HL-60 (cell line): ENCODE data around the gene VTA1.
"Not testable (repeated sequence)": the region's sequence is repeated elsewhere in the genome, so short reads cannot be mapped to it uniquely, and the experiment has no call there.

Experiments used
- DNase-seq, 2 experiments: peaks; one replicate each; pipeline ENCODE4 v3.0.0-alpha.2; 2010 to 2020; ENCODE audit warnings: low read depth in 1 of 2, low spot score in 1 of 2
- H3K27ac ChIP-seq: fragments of 250-450 bp; sonication (Bioruptor Pico); replicated peaks from 2 replicates; pipeline ENCODE4 v1.5.1; 2020; ENCODE audit warnings: mild to moderate bottlenecking, moderate library complexity
- H3K27me3 ChIP-seq: fragments of 250-450 bp; sonication (Bioruptor Pico); 2 replicates; pipeline ENCODE4 v1.5.1; 2021; ENCODE audit warnings: mild to moderate bottlenecking, moderate library complexity; ENCODE audit not compliant: insufficient read depth, poor library complexity, severe bottlenecking
- H3K4me3 ChIP-seq: replicated peaks from 2 replicates; pipeline ENCODE4 v1.5.1; 2011; ENCODE audit warnings: mild to moderate bottlenecking, control low read depth, low read length; ENCODE audit not compliant: insufficient read depth
- GABPA ChIP-seq: IDR thresholded peaks from 2 replicates; pipeline ENCODE4 v1.6.1; 2012; ENCODE audit warnings: low read depth
- POLR2AphosphoS5 ChIP-seq: IDR thresholded peaks from 2 replicates; pipeline ENCODE4 v1.6.1; 2012; ENCODE audit warnings: low read depth
- REST ChIP-seq: IDR thresholded peaks from 2 replicates; pipeline ENCODE4 v1.6.1; 2012; ENCODE audit warnings: low read depth; ENCODE audit not compliant: insufficient replicate concordance
- SPI1 ChIP-seq: IDR thresholded peaks from 2 replicates; pipeline ENCODE4 v1.6.1; 2012; ENCODE audit warnings: low read depth, mild to moderate bottlenecking, borderline replicate concordance
- long read RNA-seq: library from polyadenylated mRNA; unstranded; transcript quantifications from one replicate; pipeline ENCODE4 v2.0.0, GENCODE V29; 2020
- TF ChIP-seq, protein P1 (sequence below): IDR thresholded peaks from one replicate; pipeline ENCODE4 v1.5.1; 2011; ENCODE audit warnings: low read length, control low read depth, inconsistent platforms; ENCODE audit not compliant: insufficient read depth

VTA1 gene, protein sequence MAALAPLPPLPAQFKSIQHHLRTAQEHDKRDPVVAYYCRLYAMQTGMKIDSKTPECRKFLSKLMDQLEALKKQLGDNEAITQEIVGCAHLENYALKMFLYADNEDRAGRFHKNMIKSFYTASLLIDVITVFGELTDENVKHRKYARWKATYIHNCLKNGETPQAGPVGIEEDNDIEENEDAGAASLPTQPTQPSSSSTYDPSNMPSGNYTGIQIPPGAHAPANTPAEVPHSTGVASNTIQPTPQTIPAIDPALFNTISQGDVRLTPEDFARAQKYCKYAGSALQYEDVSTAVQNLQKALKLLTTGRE
- long read RNA-seq, full-length matches to known transcripts, result 275 of 306 reads
- long read RNA-seq, partial matches to known transcripts, result 23 of 306 reads
- long read RNA-seq, other reads (novel, unspliced or antisense), result 8 of 306 reads

- peak within 1 kb of the TSS; percentile 64 for H3K27ac ChIP-seq
- TF ChIP-seq REST (peak; percentile 38), POLR2AphosphoS5 (peak; percentile 92), GABPA (peak; percentile 90), SPI1 (peak; percentile 94)
- TF ChIP-seq, protein P1, sequence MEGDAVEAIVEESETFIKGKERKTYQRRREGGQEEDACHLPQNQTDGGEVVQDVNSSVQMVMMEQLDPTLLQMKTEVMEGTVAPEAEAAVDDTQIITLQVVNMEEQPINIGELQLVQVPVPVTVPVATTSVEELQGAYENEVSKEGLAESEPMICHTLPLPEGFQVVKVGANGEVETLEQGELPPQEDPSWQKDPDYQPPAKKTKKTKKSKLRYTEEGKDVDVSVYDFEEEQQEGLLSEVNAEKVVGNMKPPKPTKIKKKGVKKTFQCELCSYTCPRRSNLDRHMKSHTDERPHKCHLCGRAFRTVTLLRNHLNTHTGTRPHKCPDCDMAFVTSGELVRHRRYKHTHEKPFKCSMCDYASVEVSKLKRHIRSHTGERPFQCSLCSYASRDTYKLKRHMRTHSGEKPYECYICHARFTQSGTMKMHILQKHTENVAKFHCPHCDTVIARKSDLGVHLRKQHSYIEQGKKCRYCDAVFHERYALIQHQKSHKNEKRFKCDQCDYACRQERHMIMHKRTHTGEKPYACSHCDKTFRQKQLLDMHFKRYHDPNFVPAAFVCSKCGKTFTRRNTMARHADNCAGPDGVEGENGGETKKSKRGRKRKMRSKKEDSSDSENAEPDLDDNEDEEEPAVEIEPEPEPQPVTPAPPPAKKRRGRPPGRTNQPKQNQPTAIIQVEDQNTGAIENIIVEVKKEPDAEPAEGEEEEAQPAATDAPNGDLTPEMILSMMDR, result peak; percentile 56
- peak; percentile 97 to 99 for DNase-seq
These were observed at the start of gene VTA1, which contains the start of gene NMBR for GRCh38 chr6:142146828-142147662. VTA1 (plus strand) TSS chr6:142147263; CDS start chr6:142147288, 25 bp downstream. NMBR (minus strand) TSS chr6:142147122; CDS start chr6:142088658, 58,464 bp downstream.

DNA sequence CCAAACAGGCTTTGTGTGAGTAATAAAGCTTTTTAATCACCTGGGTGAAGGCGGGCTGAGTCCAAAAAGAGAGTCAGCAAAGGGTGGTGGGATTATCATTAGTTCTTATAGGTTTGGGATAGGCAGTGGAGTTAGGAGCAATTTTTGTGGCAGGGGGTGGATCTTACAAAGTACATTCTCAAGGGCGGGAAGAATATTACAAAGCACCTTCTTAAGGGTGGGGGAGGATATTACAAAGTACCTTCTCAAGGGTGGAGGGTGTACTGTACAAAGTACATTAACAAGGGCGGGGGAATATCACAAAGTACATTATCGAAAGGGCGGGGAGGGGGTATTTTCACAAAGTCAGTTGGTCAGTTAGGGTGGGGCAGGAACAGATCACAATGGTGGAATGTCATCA, 42.2 kb upstream of the VTA1 start:
- H3K27me3 ChIP-seq, H3K4me3 ChIP-seq, DNase-seq, H3K27ac ChIP-seq: not testable (repeated sequence)

More at GRCh38 chr6:142146828-142147662, at the start of gene VTA1, which contains the start of gene NMBR:
- Histone ChIP-seq H3K4me3 (peak within 1 kb of the TSS; percentile 97), H3K27me3 (no peaks in the 10 kb centered on the region)

DNA sequence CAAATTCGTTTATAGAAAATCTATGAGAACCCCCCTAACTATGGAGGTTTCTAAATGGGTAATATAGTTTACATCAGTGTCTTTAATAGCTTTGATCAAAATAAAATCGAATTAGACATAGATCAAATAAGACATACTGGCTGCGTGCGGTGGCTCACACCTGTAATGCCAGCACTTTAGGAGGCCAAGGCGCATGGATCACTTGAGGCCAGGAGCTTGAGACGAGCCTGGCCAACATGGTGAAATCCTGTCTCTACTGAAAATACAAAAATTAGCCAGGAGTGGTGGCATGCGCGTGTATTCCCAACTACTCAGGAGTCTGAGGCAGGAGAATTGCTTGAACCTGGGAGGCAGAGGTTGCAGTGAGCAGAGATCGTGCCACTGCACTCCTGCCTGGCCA, 36.2 kb upstream of the VTA1 start:
- not testable (repeated sequence) for H3K4me3 ChIP-seq, H3K27me3 ChIP-seq, H3K27ac ChIP-seq, DNase-seq

GRCh38 chr6:142112451-142113061, 34.5 kb upstream of the VTA1 start:
- H3K4me3 ChIP-seq, result no peak overlapping the region
- H3K27me3 ChIP-seq, result peaks cover 2% of the 10 kb centered on the region
- DNase-seq, result peak in 1 of 2 experiments; percentile 82
- TF ChIP-seq SPI1, result no peak
- TF ChIP-seq, protein P1, result peak; percentile 36
- no peak overlapping the region for H3K27ac ChIP-seq

GRCh38 chr6:142117366-142117765, 29.7 kb upstream of the VTA1 start:
- Histone ChIP-seq H3K27me3 (peaks cover 2% of the 10 kb centered on the region), H3K27ac (no peak overlapping the region), H3K4me3 (no peak overlapping the region)
- no peak for TF ChIP-seq REST
- no peak for TF ChIP-seq SPI1
- no peak for TF ChIP-seq GABPA
- TF ChIP-seq POLR2AphosphoS5, result no peak
- TF ChIP-seq, protein P1, result no peak
- no peak for DNase-seq
